GM21423 (cell line): ENCODE results near the gene CHRNE.
"Not testable (repeated sequence)": the region's sequence is repeated elsewhere in the genome, so short reads cannot be mapped to it uniquely, and the experiment has no call there.

Experiments used
- ATAC-seq: cut with Tn5 transposase; IDR thresholded peaks from one replicate; pipeline ENCODE4 v1.9.1; 2021; ENCODE audit warnings: mild to moderate bottlenecking, moderate library complexity; ENCODE audit not compliant: unreplicated experiment

Gene CHRNE

GRCh38 chr17:4857347-4857746 lies 45.6 kb downstream of the CHRNE start:
- not testable (repeated sequence) for ATAC-seq

- no peak for ATAC-seq
These were observed 46.0 kb downstream of the CHRNE start for GRCh38 chr17:4856937-4857314.

GRCh38 chr17:4856271-4856936 lies 46.5 kb downstream of the CHRNE start:
- no peak for ATAC-seq

GRCh38 chr17:4854111-4854681 lies 48.7 kb downstream of the CHRNE start:
- ATAC-seq: no peak

DNA sequence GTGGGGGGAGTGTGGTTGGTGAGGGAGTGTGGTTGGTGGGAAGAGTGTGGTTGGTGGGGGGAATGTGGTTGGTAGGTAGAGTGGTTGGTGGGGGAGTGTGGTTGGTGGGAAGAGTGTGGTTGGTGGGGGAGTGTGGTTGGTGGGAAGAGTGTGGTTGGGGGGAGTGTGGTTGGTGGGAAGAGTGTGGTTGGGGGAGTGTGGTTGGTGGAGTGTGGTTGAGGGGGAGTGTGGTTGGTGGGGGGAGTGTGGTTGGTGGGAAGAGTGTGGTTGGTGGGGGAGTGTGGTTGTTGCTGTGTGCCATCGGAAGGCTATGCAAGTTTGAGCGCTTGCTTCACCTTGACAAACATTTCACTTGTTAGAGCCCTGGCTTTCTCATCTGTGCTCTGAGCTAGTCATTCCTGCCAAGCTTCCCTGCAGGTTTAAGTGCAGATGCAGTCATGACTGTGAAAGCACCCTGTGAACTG lies 49.7 kb downstream of the CHRNE start:
- no peak for ATAC-seq

DNA sequence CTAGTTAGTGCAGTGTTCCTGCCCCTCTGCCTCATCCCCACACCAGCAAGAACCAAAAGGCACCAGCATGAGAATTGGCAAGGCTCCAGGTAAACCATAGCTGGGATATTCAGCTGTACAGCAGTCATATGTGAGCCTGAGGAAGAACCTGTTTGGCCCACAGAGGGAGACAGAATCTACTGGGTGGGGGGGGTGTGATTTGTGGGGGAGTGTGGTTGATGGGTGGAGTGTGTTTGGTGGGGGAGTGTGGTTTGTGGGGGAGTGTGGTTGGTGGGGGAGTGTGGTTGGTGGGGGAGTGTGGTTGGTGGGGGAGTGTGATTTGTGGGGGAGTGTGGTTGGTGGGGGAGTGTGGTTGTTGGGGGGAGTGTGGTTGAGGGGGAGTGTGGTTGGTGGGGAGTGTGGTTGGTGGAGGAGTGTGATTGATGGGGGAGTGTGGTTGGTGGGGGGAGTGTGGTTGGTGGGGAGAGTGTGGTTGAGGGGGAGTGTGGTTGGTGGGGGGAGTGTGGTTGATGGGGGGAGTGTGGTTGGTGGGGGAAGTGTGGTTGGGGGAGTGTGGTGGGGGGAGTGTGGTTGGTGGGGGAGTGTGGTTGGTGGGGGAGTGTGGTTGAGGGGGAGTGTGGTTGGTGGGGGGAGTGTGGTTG lies 50.2 kb downstream of the CHRNE start:
- no peak for ATAC-seq

DNA sequence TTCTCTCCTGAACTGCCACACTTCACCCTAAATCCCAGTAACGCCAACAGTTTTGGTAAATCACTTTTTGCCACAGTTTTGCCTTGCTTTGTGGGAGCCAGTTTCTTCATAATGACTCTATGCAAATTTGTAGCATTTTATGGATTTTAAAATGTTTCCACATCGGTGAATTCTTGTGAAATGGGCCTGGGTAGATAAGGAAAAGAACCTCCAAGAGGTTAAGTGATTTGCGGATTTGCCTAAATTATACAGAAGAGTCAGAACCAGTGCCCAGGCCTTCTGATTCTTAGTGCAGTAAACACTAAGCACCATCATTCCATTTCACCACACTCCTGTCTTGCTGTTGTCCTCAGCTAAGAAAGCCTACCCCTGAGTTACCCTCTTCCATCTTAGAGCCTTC lies 51.8 kb downstream of the CHRNE start:
- ATAC-seq: no peak

DNA sequence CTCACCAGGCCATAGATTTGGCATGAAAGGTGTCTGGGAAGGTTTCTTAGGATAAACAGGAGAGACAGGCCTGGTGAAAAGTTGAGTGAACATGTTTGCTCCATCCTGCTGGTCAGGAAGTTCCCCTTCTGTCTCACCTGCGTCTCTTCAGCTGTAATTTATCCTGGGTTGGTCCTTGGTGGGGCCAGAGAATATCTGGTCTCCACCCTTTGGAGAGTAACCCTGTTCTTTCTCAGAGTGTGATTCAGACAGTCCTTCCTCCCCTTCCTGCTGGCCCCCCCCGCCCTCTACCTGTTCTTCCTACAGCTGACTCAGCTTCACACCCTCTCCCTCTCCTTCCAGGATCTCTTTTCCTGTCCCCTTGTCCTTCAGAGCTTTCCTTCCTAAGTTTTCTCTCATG lies 52.7 kb downstream of the CHRNE start:
- no peak for ATAC-seq

DNA sequence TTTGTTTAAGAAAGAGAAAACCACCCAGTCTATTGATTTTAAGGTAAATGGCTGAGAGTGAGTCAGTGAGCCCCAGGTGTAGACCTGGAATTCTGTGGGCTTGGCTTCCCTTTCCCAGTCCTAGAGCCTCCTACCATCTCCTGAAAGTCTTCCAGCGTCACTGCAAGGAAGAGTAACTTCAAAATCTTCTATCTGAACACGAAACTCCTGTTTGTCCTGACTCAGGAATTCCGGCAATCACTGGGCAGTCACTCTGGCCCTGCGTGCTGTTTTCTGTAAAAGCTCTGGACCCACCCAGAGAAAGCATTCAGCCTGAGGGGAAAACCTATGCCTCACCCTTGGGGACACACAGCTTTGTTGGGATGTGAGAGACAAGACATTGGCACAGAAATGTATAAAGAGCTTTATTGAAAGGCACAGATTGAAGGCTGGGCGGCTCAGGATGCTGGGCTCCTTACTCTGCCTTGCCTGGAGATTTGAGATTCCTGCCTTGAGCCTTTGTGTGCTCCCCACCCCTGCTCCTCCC lies 53.8 kb downstream of the CHRNE start:
- ATAC-seq: no peak
